B cell (primary cell): ENCODE measurements around the gene PLCXD1.

Experiments used
- CTCF ChIP-seq: fragments of 200-600 bp; IDR thresholded peaks from one replicate; pipeline ENCODE4 v1.8.0; 2022; ENCODE audit warnings: antibody characterized with exemption, mild to moderate bottlenecking
- EZH2 ChIP-seq: IDR thresholded peaks from 2 replicates; pipeline ENCODE4 v1.6.1; 2012; ENCODE audit warnings: borderline replicate concordance, low read depth, mild to moderate bottlenecking, moderate library complexity, low read length; ENCODE audit not compliant: insufficient read depth, poor library complexity, severe bottlenecking

GRCh38 chrX:347351-348117, 66.4 kb downstream of the PLCXD1 start:
- TF ChIP-seq CTCF (no peak), EZH2 (no peak)
